IMR-90 (cell line): ENCODE results near the gene CES2. TPM values are rescaled to one million over a fixed set of nuclear protein-coding genes. Genes with fewer than 3 reads are reported as not detected.

ENCODE experiments used
- ATAC-seq: fragments of 200-7000 bp; cut with Tn5 transposase; 2 replicates; pipeline ENCODE4 v1.9.1; 2020; ENCODE audit warnings: low read depth, mild to moderate bottlenecking, moderate library complexity
- BruUV-seq: library from RNA; stranded (reverse); fragments of 400-500 nt; replicated peaks from 2 replicates; lab custom pipeline; 2021; lab: Mats Ljungman, UMichigan
- CTCF ChIA-PET: fragments of 300-600 bp; formaldehyde crosslinking; extraction: SDS; loops from one replicate; lab custom pipeline; 2021; ENCODE audit warnings: antibody characterized with exemption; lab: Yijun Ruan, JAX
- POLR2A ChIA-PET: fragments of 300-600 bp; sonication (Branson Sonifier 250); formaldehyde crosslinking; loops from one replicate; lab custom pipeline; 2022; ENCODE audit warnings: antibody characterized with exemption; ENCODE audit not compliant: unreplicated experiment; lab: Charles Lee
- DNase-seq: peaks from one replicate; pipeline ENCODE4 v3.0.0; 2013
- H2AFZ ChIP-seq: replicated peaks from 2 replicates; pipeline ENCODE3; 2013; ENCODE audit warnings: low read length, mild to moderate bottlenecking; ENCODE audit not compliant: poor library complexity
- H2AK5ac ChIP-seq: 2 replicates; pipeline ENCODE4 v1.6.1; 2013; ENCODE audit warnings: low read depth, low read length, inconsistent platforms
- H2AK9ac ChIP-seq: replicated peaks from 2 replicates; pipeline ENCODE3; 2013; ENCODE audit warnings: mild to moderate bottlenecking, low read depth, low read length, moderate library complexity; ENCODE audit not compliant: poor library complexity
- H2BK120ac ChIP-seq: 2 replicates; pipeline ENCODE4 v1.6.1; 2013; ENCODE audit warnings: low read depth, low read length, inconsistent platforms
- H2BK15ac ChIP-seq: 3 replicates; pipeline ENCODE4 v1.6.1; 2013; ENCODE audit warnings: low read depth, low read length, inconsistent platforms
- H2BK20ac ChIP-seq: 2 replicates; pipeline ENCODE4 v1.6.1; 2013; ENCODE audit warnings: low read depth, mild to moderate bottlenecking, inconsistent platforms, low read length, moderate library complexity
- H2BK5ac ChIP-seq: 2 replicates; pipeline ENCODE4 v1.6.1; 2013; ENCODE audit warnings: mild to moderate bottlenecking, low read depth, low read length, inconsistent platforms; ENCODE audit not compliant: poor library complexity, severe bottlenecking
- H3K14ac ChIP-seq: replicated peaks from 2 replicates; pipeline ENCODE4 v1.6.1; 2013; ENCODE audit warnings: low read depth, low read length, inconsistent platforms
- H3K18ac ChIP-seq: 2 replicates; pipeline ENCODE4 v1.6.1; 2013; ENCODE audit warnings: low read depth, low read length, control low read depth
- H3K23ac ChIP-seq: 2 replicates; pipeline ENCODE4 v1.6.1; 2013; ENCODE audit warnings: low read depth, low read length, inconsistent platforms
- H3K27ac ChIP-seq: 2 replicates; pipeline ENCODE4 v1.5.1; 2013; ENCODE audit warnings: mild to moderate bottlenecking, control low read depth, low read length; ENCODE audit not compliant: insufficient read depth
- H3K27me3 ChIP-seq: 2 replicates; pipeline ENCODE4 v1.6.1; 2013; ENCODE audit warnings: low read length; ENCODE audit not compliant: control insufficient read depth, insufficient read depth
- H3K36me3 ChIP-seq: 2 replicates; pipeline ENCODE4 v1.6.1; 2013; ENCODE audit warnings: low read length, mixed read lengths; ENCODE audit not compliant: control insufficient read depth, insufficient read depth
- H3K4ac ChIP-seq: 2 replicates; pipeline ENCODE4 v1.6.1; 2013; ENCODE audit warnings: low read depth, low read length, inconsistent platforms
- H3K4me1 ChIP-seq: 2 replicates; pipeline ENCODE4 v1.6.1; 2013; ENCODE audit warnings: low read length, mixed read lengths; ENCODE audit not compliant: control insufficient read depth, insufficient read depth
- H3K4me2 ChIP-seq: 2 replicates; pipeline ENCODE4 v1.6.1; 2013; ENCODE audit warnings: low read depth, mild to moderate bottlenecking, control low read depth, low read length, moderate library complexity
- H3K4me3 ChIP-seq: 2 replicates; pipeline ENCODE4 v1.5.1; 2013; ENCODE audit warnings: low read depth, mild to moderate bottlenecking, control low read depth, low read length, moderate library complexity; ENCODE audit not compliant: insufficient read depth
- H3K56ac ChIP-seq: 2 replicates; pipeline ENCODE4 v1.6.1; 2013; ENCODE audit warnings: low read length, inconsistent platforms; ENCODE audit not compliant: insufficient read depth; ENCODE audit errors: extremely low read depth
- H3K79me1 ChIP-seq, 2 experiments: 2 replicates each; pipeline ENCODE4 v1.6.1; 2013; ENCODE audit warnings: low read length in 2 of 2, inconsistent platforms in 1 of 2, low read depth in 1 of 2
- H3K9ac ChIP-seq: 2 replicates; pipeline ENCODE4 v1.6.1; 2013; ENCODE audit warnings: low read depth, low read length, control low read depth
- H3K9me1 ChIP-seq: 2 replicates; pipeline ENCODE4 v1.6.1; 2013; ENCODE audit warnings: low read length, inconsistent platforms; ENCODE audit not compliant: insufficient read depth
- H3K9me3 ChIP-seq: 2 replicates; pipeline ENCODE4 v1.6.1; 2013; ENCODE audit warnings: low read length; ENCODE audit not compliant: control insufficient read depth, insufficient read depth
- H4K20me1 ChIP-seq: 2 replicates; pipeline ENCODE4 v1.6.1; 2013; ENCODE audit warnings: low read length, inconsistent platforms; ENCODE audit not compliant: insufficient read depth
- H4K5ac ChIP-seq: 2 replicates; pipeline ENCODE4 v1.6.1; 2013; ENCODE audit warnings: mild to moderate bottlenecking, low read depth, low read length, control low read depth
- H4K8ac ChIP-seq, 2 experiments: 2 replicates each; pipeline ENCODE4 v1.6.1; 2013; ENCODE audit warnings: low read depth in 2 of 2, low read length in 2 of 2, control low read depth in 1 of 2, inconsistent platforms in 1 of 2
- H4K91ac ChIP-seq: 2 replicates; pipeline ENCODE4 v1.6.1; 2013; ENCODE audit warnings: low read depth, low read length, inconsistent platforms; ENCODE audit not compliant: insufficient read depth
- CTCF ChIP-seq: conservative IDR thresholded peaks from 2 replicates; pipeline ENCODE4 v1.5.1; 2012; ENCODE audit warnings: mild to moderate bottlenecking, low read depth, low read length, improper control_type of control experiment
- ELK1 ChIP-seq: fragments of 150-350 bp; IDR thresholded peaks from 2 replicates; pipeline ENCODE4 v1.6.1; 2016; ENCODE audit warnings: low read depth, mild to moderate bottlenecking, low read length, moderate library complexity, borderline replicate concordance
- MAZ ChIP-seq: IDR thresholded peaks from 2 replicates; pipeline ENCODE4 v1.6.1; 2012; ENCODE audit warnings: low read depth, mild to moderate bottlenecking, low read length, improper control_type of control experiment, moderate library complexity, borderline replicate concordance
- POLR2A ChIP-seq: IDR thresholded peaks from 2 replicates; pipeline ENCODE4 v1.6.1; 2012; ENCODE audit warnings: mild to moderate bottlenecking, low read depth, low read length
- RAD21 ChIP-seq: IDR thresholded peaks from 2 replicates; pipeline ENCODE4 v1.6.1; 2012; ENCODE audit warnings: low read length, improper control_type of control experiment
- RFX5 ChIP-seq: IDR thresholded peaks from 2 replicates; pipeline ENCODE4 v1.8.0; 2012; ENCODE audit warnings: low read depth, mild to moderate bottlenecking, low read length, moderate library complexity
- SMC3 ChIP-seq: fragments of 150-350 bp; IDR thresholded peaks from 2 replicates; pipeline ENCODE4 v1.6.1; 2016; ENCODE audit warnings: low read depth, mild to moderate bottlenecking, antibody characterized with exemption, low read length, moderate library complexity
- WGBS, 2 experiments: methylation state at CpG; one replicate each; pipeline versions ENCODE4 v1.1.5 to v1.1.7; 2013; ENCODE audit warnings: missing lambda C conversion rate in 2 of 2; ENCODE audit not compliant: insufficient read length in 1 of 2; ENCODE audit errors: extremely low coverage in 2 of 2; 5-methylcytosine and 5-hydroxymethylcytosine counted together
- dilution Hi-C: fragments of 300-500 bp; cut with HindIII; formaldehyde crosslinking; loops from one replicate; pipeline ENCODE4 v1.14.3; 2018; ENCODE audit warnings: low sequenced_read_pairs; ENCODE audit not compliant: unreplicated experiment
- in situ Hi-C: fragments of 300-500 bp; cut with MboI; formaldehyde crosslinking; loops from 3 replicates; pipeline ENCODE4 v1.14.3; 2019; ENCODE audit warnings: low sequenced_read_pairs, inconsistent platforms, mixed read lengths
- intact Hi-C: fragments of 100-400 bp; cut with micrococcal nuclease; formaldehyde crosslinking; loops from 2 replicates; pipeline ENCODE4 v1.10.0; 2022
- polyA plus RNA-seq, 3 experiments: library from polyadenylated mRNA; depleted of rRNA; stranded (reverse); fragments of >200 nt; gene quantifications; 2 replicates each; pipeline ENCODE4 v1.2.3, GENCODE V29; 2012; ENCODE audit warnings: low replicate concordance in 1 of 3
- total RNA-seq: library from RNA; depleted of rRNA; stranded (reverse); fragments of >200 nt; gene quantifications from 2 replicates; pipeline ENCODE4 v1.2.3, GENCODE V29; 2012

CES2 gene
- total and polyA plus RNA-seq, 2 of the 4 experiments (the other 2 are of a cell fraction): 15.1 to 23.2 TPM

- ChIA-PET POLR2A (interaction anchor here (0.9 kb wide), 1 partner anchor 33 kb away, joined by 3 read pairs; no protein-coding TSS in a partner anchor), CTCF (interaction anchor here (0.8 to 1.8 kb wide), 7 partner anchors 9 to 64 kb away, joined by 3 to 20 read pairs (median 4); partner anchors contain the start of genes PDP2 and RRAD)
- Histone ChIP-seq H3K4me1 (peaks cover 15% of the 10 kb centered on the region), H3K4me2 (no peak overlapping the region), H3K27ac (no peak overlapping the region), H4K91ac (peak overlapping the region; percentile 43; the same call in 1 of the 2 replicates), H2BK120ac (peak overlapping the region; percentile 60; the same call in 1 of the 2 replicates), H3K23ac (no peak overlapping the region), H3K27me3 (no peaks in the 10 kb centered on the region), H3K18ac (no peak overlapping the region), H4K5ac (no peak overlapping the region), H3K9me3 (no peaks in the 10 kb centered on the region), H3K79me1 (no peaks in the 10 kb centered on the region), H2BK5ac (no peak overlapping the region), H4K8ac (peak overlapping the region in 1 of 2 experiments; percentile 47; a peak in 1 of 4 replicates), H3K9ac (no peak overlapping the region), H3K56ac (no peak overlapping the region), H3K9me1 (peaks cover 12% of the 10 kb centered on the region), H2AK9ac (peak overlapping the region; percentile 52), H3K14ac (no peak overlapping the region), H3K4ac (peak overlapping the region; percentile 59), H2AFZ (peak overlapping the region; percentile 85), H2AK5ac (peak overlapping the region; percentile 33; the same call in 1 of the 2 replicates), H2BK15ac (no peak overlapping the region), H2BK20ac (no peak overlapping the region), H3K36me3 (peaks cover 4% of the 10 kb centered on the region; the same call in 1 of the 2 replicates), H3K4me3 (no peak overlapping the region), H4K20me1 (no peaks in the 10 kb centered on the region)
- in situ Hi-C loops (loop anchor here (5.0 kb wide), 1 partner anchor 37 kb away; the partner anchor contains the start of gene CIAO2B), intact Hi-C loops (loop anchor here (1.0 to 10.0 kb wide), 4 partner anchors 32 to 260 kb away; partner anchors contain the start of genes B3GNT9, CES2, CIAO2B and FBXL8), dilution Hi-C loops (no loop called here)
- DNase-seq: peak; percentile 76
- BruUV-seq: no TSS peak
- 26% methylated on average over 7 of the region's 11 CpGs; no CpG with 5 or more reads in 1 of the 2 experiments for WGBS, 2 experiments
- TF ChIP-seq RAD21 (peak; percentile 99), RFX5 (no peak), CTCF (peak; percentile 98), ELK1 (no peak), POLR2A (peak; percentile 59; the same call in 1 of the 2 replicates), MAZ (peak; percentile 33; the same call in 1 of the 2 replicates), SMC3 (peak; percentile 88)
- ATAC-seq: peak; percentile 85
Measured at GRCh38 chr16:66894948-66895688, 40.2 kb upstream of the CES2 start.
